Spleen (tissue), 7 donors: ENCODE results near the gene PTBP3.

ENCODE experiments used
- CTCF ChIP-seq, 11 experiments: fragments of 200-600 bp in 7 of 11; fragments of 450-650 bp in 4 of 11; sonication (generic) in 4 of 11; IDR thresholded peaks in 8 of 11; conservative IDR thresholded peaks in 3 of 11; 1 replicate in 7 of 11; 2 replicates in 4 of 11; pipeline versions ENCODE4 v1.4.0 to v1.8.0; 2016 to 2021; ENCODE audit warnings: antibody characterized with exemption in 11 of 11, inconsistent platforms in 4 of 11, mild to moderate bottlenecking in 1 of 11
- POLR2A ChIP-seq, 3 donors: fragments of 450-650 bp; IDR thresholded peaks; one replicate each; pipeline ENCODE4 v1.5.1; 2017; ENCODE audit warnings: antibody characterized with exemption in 3 of 3, mild to moderate bottlenecking in 1 of 3
- POLR2AphosphoS5 ChIP-seq, 3 donors: sonication (generic); formaldehyde crosslinking; IDR thresholded peaks; one replicate each; pipeline ENCODE4 v1.5.1; 2017; ENCODE audit warnings: antibody characterized with exemption in 3 of 3
- donor health status: DM: no; HTN: no; CAD: no; lungs with moderate emphysema.
- donor health status: DM: no; HTN: no; CAD: no.
- donor health status: DM: no; HTN: no; CAD: no.

- TF ChIP-seq CTCF (IDR thresholded peaks at IDR 0.05 in 8 of 11, conservative IDR thresholded peaks at IDR 0.05 in 3 of 11): no peak
- TF ChIP-seq POLR2A (IDR thresholded peaks at IDR 0.05): no peak
- no peak for TF ChIP-seq POLR2AphosphoS5 (IDR thresholded peaks at IDR 0.05)
Observed at GRCh38 chr9:112234779-112235178, 98.6 kb downstream of the PTBP3 start.
